Choroid plexus epithelial cell (primary cell): Measurements from ENCODE around the gene LRP1.
A peak's percentile ranks its signal among the peaks of the same experiment; 100 is the strongest.

Source experiments
- DNase-seq: peaks from one replicate; pipeline ENCODE4 v3.0.0-alpha.2; 2010; ENCODE audit warnings: low read depth
- H3K4me3 ChIP-seq: 2 replicates; pipeline ENCODE4 v1.5.1; 2011; ENCODE audit warnings: low read depth, mild to moderate bottlenecking, control low read depth, low read length, moderate library complexity
- CTCF ChIP-seq: conservative IDR thresholded peaks from 2 replicates; pipeline ENCODE4 v1.5.1; 2011; ENCODE audit warnings: low read depth, mild to moderate bottlenecking, control low read depth, inconsistent platforms, low read length, moderate library complexity

Gene LRP1

GRCh38 chr12:57224278-57224972, 96.1 kb downstream of the LRP1 start:
- H3K4me3 ChIP-seq = no peak overlapping the region
- no peak for TF ChIP-seq CTCF

GRCh38 chr12:57224973-57225679, 96.8 kb downstream of the LRP1 start:
- DNase-seq = no peak
- no peak overlapping the region for H3K4me3 ChIP-seq
- peak; percentile 45 for TF ChIP-seq CTCF

More at GRCh38 chr12:57224278-57224972, 96.1 kb downstream of the LRP1 start:
- no peak for DNase-seq

GRCh38 chr12:57225680-57226210, 97.5 kb downstream of the LRP1 start:
- no peak for DNase-seq
- H3K4me3 ChIP-seq = no peak overlapping the region
- no peak for TF ChIP-seq CTCF

GRCh38 chr12:57226588-57227314, 98.5 kb downstream of the LRP1 start:
- TF ChIP-seq CTCF = no peak
- DNase-seq = no peak
- H3K4me3 ChIP-seq = peak overlapping the region; percentile 30

GRCh38 chr12:57227315-57228115, 99.2 kb downstream of the LRP1 start:
- DNase-seq = no peak
- no peak overlapping the region for H3K4me3 ChIP-seq
- TF ChIP-seq CTCF = no peak

GRCh38 chr12:57229046-57229633, 100.9 kb downstream of the LRP1 start:
- H3K4me3 ChIP-seq = peak overlapping the region; percentile 79
- TF ChIP-seq CTCF = peak; percentile 8
- no peak for DNase-seq
